ENCODE data around the gene NUP98.
A peak's percentile ranks its signal among the peaks of the same experiment; 100 is the strongest.

The NUP98 gene

DNA sequence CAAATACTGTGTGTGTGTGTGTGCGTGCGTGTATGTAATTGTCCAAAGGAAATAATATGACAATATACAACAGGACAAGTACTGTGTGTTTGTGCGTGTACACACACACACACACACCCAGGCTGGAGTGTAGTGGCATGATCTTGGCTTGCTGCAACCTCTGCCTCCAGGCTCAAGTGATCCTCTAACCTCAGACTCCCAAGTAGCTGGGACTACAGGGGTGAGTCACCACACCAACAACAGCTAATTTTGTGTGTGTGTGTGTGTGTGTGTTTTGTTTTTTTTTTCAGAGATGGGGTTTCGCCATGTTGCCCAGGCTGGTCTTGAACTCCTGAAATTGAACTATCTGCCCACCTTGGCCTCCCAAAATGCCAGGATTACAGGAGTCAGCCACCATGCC is 61.5 kb downstream of the NUP98 start:
- no peak for DNase-seq (ENCODE audit: low spot score)

DNA sequence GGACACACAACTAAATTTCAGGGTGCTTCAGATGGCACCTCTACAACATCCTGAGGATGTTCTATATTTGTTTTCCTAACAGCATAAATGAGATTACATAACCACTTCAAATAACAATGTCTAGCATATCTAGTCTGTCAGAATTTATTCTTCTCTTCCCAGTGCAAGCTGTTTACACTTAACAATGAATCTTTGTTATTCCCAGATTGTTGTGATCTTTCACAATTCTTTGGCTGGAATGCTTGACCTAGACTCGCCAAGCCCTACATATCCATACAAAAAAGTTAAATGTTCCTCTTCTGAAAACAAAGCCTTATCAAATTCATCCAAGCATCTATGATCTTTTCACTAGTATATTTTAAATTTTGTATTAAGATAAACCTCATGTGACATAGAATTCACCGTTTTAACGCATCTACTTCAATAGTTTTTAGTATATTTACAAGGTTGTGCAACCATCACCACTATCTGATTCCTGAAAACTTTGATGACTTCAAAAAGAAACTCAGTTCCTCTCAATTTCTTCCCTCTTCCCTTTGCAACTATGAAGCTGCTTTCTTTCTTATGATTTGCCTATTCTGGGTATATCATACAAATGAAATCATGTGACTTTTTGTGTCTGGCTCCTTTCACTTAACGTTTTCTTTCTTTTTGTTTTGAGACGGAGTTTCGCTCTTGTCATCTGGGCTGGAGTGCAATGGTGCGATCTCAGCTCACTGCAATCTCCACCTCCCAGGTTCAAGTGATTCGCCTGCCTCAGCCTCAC is 64.5 kb downstream of the NUP98 start:
- DNase-seq (ENCODE audit: low spot score): no peak

DNA sequence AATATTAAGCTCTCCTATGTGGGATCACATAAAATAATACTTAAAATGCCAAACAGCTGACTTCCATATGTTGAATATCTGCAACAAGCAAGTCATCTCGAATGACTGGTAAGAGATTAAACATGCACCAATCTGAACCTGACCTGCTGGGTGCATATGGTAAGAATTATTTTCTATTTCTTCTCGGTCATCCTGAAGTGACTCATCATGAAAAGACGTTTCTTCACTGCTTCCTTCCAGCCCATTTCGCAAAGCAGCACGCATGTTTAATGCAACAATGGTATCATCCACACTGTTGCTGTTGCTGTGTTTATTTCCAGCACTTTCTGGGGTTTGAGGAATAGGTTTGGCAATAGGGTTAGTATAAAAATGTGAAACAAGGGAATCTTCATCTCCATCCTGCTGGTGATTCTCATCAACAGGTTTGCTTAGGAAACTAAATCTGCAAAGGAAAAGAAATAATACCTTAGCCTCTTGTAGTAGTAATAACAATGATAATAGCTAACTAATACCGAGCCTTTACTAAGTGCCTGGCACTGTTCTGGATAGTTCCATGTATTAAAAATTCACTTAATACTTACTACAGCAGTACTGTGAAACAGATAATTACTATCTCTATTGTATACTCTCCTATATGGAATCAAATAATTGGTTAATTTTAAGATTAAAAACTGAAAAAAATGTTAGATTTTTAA is 74.2 kb downstream of the NUP98 start:
- no peak for DNase-seq (ENCODE audit: low spot score)

DNA sequence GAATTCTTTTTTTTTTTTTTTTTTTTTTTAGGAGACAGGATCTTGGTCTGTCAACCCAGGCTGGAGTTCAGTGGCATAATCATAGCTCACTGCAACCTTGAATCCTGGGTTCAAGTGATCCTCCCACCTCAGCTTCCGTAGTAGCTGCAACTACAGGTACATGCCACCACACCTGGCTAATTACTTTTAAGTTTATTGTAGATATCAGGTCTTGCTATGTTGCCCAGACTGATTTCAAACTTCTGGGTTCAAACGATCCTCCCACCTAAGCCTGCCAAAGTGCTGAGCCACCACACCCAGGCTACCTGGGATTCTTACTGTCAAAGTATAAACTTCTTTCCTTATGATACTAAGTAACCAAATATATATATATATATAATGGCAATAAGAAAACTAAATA is 75.3 kb downstream of the NUP98 start:
- DNase-seq (ENCODE audit: low spot score): no peak

DNA sequence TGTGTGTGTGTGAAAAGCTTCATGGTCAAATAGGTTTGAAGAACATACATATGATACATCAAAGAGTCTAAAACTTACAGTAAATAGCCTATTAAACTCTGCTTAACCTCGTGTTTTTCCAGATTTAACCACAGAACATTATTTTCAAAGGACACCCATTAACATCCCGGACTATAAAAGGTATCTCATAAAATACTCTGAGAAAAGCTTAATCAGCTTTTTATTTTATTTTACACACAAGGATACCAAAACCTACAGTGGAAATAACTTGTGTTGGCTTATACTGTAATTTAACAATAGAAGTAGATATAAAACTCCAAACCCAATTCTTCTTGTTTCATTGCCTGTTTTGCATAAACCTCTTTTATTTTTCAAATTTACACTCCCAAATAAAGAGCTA is 76.4 kb downstream of the NUP98 start:
- DNase-seq (ENCODE audit: low spot score): no peak

DNA sequence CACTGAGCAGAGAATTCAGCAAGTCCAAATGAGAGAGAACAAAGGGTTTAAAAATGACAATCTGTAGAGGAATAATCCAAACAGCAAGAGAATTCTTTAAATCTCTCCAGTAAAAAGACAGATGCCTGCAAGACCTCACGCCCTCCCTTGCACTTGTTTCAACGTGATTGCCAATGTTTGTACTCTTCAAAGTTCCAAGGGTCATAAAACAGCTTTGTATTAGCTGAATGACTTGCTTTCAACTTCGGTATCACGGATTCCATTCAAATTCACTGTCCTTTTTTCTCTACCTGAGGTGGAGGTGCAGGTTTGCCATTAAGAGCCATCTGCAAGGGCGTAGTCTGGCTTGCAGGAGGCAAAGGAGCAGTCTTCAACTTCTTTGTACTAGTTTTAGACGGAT is 85.1 kb downstream of the NUP98 start:
- no peak for DNase-seq (ENCODE audit: low spot score)

DNA sequence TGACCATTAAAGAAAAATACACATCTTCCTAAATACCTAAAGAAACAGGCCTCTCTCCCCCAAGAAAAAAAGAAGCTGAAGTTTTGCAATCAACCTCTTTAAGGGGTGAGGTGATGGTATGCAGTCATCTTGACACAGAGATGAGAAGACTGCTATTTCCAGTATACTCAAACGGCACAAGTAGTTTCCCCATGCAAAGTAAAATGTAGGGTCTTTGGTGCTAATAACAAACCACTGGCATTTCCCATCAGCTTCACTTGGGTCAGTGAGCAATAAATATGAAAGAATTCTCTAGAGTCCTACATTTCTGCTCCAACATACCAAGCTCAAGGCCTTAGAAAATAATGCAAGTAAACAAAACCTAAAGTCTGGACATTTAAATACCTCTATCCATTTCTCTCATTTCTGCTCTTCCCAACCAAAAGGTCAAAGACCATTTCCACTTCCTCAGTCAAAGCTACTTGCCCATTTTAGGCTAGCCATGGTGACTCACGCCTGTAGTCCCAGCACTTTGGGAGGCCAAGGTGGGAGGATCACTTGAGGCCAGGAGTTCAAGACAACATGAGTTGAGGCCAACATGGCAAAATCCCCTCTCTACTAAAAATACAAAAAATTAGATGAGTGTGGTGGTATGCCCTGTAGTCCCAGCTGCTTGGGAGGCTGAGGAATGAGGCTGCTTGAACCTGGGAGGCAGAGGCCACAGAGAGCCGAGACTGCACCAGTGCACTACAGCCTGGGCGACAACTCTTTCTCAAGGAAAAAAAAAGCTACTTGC is 86.7 kb downstream of the NUP98 start:
- DNase-seq (ENCODE audit: low spot score): no peak

DNA sequence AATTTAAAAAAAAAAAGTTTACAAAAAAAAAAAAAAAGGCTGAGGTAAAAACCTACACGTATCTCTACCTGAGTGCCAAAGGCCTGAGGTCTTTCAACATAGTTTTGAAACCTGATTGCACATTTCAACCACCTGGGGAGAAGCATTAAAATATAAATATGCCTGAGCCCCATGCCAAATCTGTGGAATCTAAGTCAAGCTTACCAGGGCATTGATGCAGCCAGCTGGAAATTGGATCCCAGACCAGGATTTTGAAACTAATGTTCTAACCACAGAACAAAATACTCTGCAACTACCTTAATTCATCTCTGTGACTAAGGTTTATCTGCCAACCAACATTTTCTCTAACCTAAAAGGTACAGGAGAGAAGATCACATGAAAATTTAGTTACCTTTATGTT is 87.4 kb downstream of the NUP98 start:
- no peak for DNase-seq (ENCODE audit: low spot score)

DNA sequence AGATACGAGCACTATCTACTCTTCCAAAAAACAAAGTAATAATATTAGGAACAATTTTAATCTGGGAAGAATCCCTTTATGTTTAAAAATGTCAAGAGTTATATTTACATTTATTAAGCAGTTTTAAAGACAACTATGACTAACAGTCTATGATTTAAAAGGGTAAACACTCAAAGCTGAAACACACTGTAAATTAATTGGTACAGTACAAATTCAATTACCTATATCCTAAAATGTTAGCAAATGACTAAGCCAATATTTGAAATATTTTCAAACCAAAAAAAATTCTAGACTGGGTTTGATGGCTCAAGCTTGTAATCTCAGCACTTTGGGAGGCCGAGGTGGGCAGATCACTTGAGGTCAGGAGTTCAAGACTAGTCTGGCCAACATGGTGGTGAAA is 90.2 kb downstream of the NUP98 start:
- DNase-seq (ENCODE audit: low spot score): no peak

DNA sequence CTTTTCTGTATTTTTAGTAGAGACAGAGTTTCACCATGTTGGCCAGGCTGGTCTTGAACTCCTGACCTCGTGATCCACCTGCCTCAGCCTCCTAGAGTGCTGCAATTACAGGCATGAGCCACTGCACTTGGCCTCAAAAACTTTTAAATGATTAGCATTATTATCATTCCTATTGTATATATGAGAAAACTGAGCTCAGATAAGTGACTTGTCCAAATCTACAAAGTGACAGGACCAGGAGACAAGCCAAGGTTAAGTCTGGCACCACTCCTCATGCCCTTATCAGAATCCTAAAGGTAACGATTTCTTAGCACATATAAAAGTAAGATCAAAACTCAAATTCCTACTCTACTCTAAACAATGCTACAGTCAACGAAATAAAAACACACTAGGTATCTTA is 94.0 kb downstream of the NUP98 start:
- no peak for DNase-seq (ENCODE audit: low spot score)

DNA sequence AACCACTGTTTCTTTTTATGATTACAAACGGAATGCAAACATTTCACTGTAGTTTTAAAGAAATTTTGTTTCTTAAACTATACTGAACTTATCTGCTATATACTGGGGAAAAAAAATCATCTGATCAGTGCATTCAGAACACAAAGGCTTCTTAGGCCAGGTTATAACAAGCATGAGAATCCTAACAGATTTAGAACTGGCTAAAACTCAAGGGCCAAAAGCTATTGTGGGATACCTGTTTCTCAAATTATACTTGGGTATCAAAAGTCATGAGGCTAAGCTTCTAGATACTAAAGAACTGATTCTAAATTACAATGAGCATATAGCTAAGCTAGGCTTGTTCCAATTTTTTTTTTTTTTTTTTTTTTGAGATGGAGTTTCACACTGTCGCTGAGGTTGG is 96.4 kb downstream of the NUP98 start:
- no peak for DNase-seq (ENCODE audit: low spot score)

DNA sequence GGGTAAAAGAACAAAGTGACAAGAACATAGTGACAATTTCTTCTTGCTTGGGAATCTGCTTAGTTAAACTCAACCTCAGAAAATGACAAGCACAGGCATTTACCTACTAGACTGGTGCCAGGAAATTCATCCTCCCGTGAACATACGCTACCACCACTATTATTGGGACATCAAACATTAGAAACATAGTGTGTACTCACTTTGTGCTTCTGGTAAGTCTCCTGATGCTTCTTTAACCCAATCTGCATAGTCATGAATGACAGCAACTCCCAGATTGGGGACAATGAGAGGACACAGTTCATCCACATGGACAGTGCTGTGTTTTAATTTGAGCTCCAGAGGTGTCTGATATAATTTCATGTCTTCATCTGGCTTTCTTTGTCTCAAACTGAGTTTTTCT is 96.9 kb downstream of the NUP98 start:
- no peak for DNase-seq (ENCODE audit: low spot score)

DNA sequence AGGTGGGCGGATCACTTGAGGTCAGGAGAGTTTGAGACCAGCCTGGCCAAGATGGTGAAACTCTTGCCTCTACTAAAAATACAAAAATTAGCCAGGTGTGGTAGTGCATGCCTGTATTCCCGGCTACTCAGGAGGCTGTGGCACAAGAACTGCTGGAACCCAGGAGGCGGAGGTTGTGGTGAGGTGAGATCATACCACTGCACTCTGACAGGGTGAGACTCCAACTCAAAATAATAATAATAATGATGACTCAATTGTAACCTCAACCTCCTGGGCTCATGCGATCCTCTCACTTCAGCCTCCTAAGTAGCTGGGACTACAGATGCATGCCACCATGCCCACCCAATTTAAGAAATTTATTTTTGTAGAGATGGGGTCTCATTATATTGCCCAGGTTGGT is 110.6 kb downstream of the NUP98 start:
- DNase-seq (ENCODE audit: low spot score): no peak

DNA sequence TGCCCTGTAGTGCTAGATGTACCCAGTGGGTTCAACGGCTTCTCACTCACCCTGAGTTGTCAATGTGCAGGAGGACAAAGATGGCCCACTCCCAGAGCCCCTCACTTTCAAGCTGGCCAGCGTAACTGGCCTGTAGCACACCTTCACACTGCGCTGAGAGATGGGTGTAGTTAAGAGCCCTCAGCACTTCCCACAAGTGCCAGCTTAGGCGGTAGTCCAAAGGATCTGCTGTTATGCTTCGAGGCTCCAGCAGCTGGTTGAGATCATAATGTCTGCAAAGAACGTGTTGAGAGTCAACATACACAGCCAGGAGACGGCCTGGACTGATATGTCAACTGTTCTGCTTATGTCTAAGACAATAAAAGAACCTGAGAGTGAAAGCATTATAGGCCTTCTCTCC is 111.4 kb downstream of the NUP98 start:
- DNase-seq (ENCODE audit: low spot score): no peak

DNA sequence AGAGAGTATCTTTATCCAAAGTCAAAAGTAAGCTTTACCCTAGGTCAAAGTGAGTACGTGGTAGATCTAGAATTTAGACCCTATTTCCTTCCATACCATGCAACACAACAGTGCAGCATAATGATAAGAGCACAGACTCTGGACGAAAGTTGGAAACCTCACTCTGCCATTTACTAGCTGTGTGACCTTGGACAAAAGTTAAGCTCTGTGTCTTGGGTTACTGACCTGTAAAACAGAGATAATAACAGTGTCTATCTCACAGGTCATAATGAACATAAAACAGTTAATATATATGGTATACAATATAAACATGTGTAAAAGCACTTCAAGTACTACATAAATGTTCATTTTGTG is 112.6 kb downstream of the NUP98 start:
- DNase-seq (ENCODE audit: low spot score): no peak

DNA sequence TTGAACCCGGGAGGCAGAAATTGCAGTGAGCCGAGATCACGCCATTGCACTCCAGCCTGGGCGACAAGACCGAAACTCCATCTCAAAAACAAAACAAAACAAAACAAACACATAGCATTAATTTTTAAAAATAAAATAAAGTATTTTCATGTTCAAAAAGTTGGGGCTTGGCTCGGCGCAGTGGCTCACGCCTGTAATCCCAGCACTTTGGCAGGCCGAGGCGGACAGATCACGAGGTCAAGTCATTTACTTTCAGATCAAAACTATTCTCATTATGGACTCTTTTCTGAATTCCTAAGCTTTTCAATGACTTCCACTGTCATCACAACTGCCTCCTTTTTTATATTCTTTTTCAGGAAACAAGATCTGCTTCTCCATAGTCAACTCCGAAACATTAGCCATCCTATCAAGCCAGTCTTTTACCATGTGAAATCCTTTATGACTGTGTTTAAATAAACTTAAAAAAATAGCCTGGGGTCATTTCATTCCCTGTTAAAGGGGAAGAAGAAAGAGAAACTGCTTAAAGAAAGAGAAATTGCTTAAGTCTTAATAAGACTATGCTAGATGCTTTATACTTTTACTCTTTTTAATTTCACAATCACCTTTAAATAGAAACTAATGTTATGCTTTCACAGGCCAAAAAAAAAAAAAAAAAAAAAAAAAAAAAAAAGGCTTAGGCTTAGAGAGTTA is 113.1 kb downstream of the NUP98 start:
- DNase-seq (ENCODE audit: low spot score): no peak

DNA sequence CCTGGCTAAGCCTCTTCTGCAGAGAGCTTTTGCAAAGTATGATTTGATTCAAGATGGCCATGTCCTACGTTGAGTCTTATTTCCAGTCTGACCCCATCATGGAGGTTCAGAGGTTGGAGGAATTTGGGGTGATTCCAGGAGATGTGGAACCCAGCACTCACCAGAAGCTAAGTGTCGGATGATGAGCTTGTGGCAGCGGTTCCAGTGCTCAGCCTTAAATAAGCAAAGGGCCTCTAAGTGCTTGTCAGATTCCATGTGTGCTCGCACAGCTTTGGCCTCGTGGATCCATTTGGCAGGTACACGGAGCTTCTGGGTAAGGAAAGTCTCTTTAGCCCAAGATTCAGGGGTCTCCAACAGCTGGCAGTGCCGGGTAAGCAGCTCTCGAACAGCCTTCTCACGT is 114.3 kb downstream of the NUP98 start:
- DNase-seq (ENCODE audit: low spot score): no peak

DNA sequence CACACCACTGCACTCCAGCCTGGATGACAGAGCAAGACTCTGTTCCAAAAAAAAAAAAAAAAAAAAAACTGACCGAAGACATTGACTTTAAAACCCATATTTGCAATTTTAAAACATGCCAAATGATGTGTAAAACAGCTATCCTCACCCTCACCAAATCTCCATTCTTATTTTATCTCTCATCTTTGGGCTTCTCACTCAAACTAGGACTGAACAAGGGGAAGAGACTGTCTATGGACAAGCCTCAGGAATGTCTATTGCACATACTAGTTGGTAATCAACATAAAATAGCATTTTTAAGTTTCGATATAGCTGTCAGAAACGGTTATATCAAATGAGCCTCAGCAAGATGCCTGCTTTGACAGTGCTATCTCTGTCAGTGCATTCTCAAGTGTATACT is 118.3 kb downstream of the NUP98 start:
- no peak for DNase-seq (ENCODE audit: low spot score)

DNA sequence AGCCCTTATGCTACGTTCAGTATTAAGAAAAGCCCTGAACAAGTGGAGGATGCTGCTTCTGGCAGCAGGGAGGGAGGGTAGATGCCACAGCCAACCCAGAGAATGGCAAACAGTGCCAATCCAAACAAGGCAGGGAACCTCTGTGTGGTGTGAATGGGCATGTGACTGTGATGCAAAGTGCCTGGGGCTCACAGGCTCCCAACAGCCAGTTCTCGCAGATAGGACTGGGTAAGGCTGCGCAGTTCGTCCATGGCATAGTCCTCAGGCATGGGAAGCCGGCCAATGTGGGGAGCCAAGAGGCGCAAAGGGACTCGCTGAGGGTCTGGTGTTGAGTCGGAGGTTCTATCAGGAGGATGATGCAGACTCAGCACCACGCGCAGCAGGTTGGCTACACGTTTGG is 121.4 kb downstream of the NUP98 start:
- DNase-seq (ENCODE audit: low spot score): no peak

DNA sequence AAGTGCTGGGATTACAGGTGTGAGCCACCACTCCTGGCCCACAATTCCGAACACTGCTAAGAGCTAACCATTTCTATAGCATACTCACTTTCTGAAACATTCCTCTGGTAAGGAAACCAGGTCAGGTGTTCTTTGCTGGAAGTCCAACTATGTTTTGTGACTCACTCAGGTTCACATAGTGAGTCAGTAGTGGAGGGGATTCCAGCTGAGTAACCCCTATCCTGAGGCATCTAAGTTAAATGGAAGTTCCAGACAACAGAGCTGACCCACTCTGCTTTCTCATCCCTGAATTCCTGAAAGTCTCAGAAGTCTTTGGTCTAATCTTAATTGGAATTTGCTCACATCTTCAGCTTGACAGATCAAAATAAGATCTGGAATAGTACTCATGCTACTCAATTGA is 123.2 kb downstream of the NUP98 start:
- no peak for DNase-seq (ENCODE audit: low spot score)

DNA sequence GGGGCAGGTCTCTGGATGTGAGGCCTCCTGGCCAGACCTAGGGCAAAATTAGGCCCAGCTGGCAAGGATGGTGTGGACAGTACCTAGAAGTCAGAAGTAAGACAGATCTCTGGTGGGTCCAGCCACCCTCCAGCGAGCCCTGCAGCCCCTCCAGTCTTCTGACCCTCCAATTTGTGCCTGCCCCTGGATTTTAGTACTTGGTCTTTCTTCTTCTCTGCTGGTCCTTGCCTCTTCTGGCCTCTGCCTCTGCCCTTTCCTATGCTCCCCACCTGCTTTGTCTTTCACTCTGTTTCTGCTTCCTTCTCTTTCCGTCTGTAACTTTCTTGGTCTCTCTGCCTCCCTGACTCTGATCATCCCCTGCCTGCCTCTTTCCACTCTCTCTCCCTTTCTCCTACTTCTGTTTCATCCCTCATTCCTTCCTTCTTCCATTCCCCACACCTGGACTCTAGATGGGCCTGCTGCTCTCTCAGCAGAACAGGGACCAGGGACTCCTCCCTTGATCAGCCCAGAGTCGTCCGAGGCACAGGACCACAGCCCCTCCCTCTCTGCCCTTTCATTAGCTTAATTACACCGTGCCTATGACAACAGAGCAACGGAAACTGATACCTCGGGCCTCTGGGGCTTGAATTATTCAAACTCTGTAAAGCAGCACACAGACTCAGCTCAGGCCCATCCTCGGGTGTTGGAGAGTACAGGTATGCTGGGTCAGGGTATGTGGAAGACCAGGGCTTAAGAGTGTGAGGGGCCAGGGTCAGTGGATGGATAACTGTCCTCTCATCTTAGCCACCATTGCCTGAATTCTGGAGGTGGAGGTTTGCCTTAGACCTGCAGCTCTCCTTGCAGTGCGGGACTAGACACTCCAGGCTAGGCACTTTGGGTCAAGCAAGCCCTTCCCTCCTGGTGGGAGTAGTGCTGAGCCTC is 125.8 kb downstream of the NUP98 start, which contains the start of gene CHRNA10:
CHRNA10 (minus strand) TSS at position 51 of the 921 bp plus-strand sequence. CDS start 72 bp downstream, outside the sequence.
- DNase-seq (ENCODE audit: low spot score): peak; percentile 47
